ENCODE data around the gene NEK6. TPM values are rescaled to one million over a fixed set of nuclear protein-coding genes. Genes with fewer than 3 reads are reported as not detected.

Gene NEK6
- total RNA-seq, 1 donor from 2014 or later = 43.9 TPM

DNA sequence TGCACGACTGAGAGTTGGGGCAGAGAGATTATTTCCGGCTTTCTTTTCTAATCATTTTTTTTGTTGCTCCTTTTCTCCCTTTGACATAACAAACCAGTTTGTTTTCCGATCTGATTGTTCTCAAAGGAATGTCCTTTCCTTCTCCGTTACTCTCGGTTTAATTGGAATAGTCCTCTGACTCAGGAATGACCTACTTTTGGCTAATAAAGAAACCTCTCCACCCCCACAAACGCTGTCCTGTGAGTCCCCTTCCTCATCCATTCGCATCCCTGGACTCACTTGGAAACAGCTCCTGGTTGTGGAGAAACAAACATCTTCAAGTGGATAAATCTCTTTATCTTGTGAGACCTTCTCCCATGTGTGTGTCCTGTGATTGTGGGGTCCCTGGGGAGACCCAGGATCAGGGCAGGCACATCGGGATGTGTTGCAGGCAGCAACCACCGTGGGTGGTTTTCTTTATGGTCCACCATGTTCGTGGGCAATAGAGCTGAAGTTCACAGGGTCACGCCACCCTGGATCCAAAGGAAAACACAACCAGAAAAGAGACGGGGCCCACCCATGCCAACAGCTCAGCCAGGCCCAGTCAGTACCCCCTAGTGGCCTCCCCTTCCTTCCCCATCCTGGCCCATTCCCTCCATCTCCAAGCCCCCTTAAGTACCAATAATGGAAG is 45.2 kb upstream of the NEK6 start:
- TF ChIP-seq, protein P1, sequence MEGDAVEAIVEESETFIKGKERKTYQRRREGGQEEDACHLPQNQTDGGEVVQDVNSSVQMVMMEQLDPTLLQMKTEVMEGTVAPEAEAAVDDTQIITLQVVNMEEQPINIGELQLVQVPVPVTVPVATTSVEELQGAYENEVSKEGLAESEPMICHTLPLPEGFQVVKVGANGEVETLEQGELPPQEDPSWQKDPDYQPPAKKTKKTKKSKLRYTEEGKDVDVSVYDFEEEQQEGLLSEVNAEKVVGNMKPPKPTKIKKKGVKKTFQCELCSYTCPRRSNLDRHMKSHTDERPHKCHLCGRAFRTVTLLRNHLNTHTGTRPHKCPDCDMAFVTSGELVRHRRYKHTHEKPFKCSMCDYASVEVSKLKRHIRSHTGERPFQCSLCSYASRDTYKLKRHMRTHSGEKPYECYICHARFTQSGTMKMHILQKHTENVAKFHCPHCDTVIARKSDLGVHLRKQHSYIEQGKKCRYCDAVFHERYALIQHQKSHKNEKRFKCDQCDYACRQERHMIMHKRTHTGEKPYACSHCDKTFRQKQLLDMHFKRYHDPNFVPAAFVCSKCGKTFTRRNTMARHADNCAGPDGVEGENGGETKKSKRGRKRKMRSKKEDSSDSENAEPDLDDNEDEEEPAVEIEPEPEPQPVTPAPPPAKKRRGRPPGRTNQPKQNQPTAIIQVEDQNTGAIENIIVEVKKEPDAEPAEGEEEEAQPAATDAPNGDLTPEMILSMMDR (IDR thresholded peaks at IDR 0.05; ENCODE audit: unreplicated experiment) = no peak
- Mint-ChIP-seq H3K4me3 (ENCODE audit: unreplicated experiment) (no peak overlapping the region), H3K27ac (ENCODE audit: unreplicated experiment) (no peak overlapping the region), H3K27me3 (ENCODE audit: unreplicated experiment) (peaks cover 8% of the 10 kb centered on the region), H3K36me3 (ENCODE audit: low read depth, unreplicated experiment) (no peaks in the 10 kb centered on the region), H3K9me3 (ENCODE audit: unreplicated experiment) (no peaks in the 10 kb centered on the region), H3K4me1 (ENCODE audit: unreplicated experiment) (peaks cover 24% of the 10 kb centered on the region)
- no peak for DNase-seq (ENCODE audit: low spot score)

DNA sequence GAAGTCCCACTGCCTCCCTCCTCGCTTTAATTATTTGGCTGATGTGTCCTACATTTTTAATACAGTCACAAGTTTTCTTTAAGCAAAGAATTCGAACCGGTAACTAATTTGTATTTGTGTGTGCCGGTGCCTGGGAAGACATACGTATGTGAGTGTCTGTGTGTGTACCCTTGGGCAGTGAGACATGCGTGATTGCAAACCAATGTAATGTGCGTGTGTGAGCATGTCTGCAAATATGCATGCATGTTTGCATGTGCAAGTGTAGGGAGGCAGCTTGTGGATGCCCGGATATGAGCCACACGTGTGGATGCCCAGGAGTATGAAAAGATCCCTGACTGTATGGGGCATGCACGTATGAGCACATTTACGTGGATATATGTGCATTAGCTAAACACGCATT is 44.4 kb upstream of the NEK6 start:
- no peak overlapping the region for H3K4me3 Mint-ChIP-seq (ENCODE audit: unreplicated experiment)
- H3K27me3 Mint-ChIP-seq (ENCODE audit: unreplicated experiment) = peaks cover 8% of the 10 kb centered on the region
- no peak overlapping the region for H3K27ac Mint-ChIP-seq (ENCODE audit: unreplicated experiment)
- H3K36me3 Mint-ChIP-seq (ENCODE audit: low read depth, unreplicated experiment) = no peaks in the 10 kb centered on the region
- DNase-seq (ENCODE audit: low spot score) = no peak
- TF ChIP-seq, protein P1 (IDR thresholded peaks at IDR 0.05; ENCODE audit: unreplicated experiment) = no peak
- H3K9me3 Mint-ChIP-seq (ENCODE audit: unreplicated experiment) = no peaks in the 10 kb centered on the region
- peaks cover 24% of the 10 kb centered on the region for H3K4me1 Mint-ChIP-seq (ENCODE audit: unreplicated experiment)

DNA sequence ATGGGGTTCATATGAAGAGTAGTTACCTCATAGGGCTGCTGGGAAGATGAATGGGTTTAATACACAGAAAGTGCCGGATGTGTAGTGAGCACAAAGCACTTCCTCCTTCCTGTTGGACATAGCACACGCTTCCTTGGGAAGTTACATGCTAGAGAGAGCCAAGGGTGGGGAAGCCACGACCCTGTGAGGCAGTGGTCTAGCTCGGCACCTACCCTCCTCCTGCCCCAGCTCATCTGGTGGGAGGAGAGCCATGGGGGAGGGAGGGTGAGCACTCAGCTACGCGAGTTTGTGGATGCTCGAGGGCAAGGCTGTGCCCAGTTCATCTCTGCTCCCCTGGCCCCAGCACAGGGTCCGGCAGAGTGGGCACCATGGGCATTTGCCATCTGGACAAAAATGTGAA is 43.6 kb upstream of the NEK6 start:
- Mint-ChIP-seq H3K4me3 (ENCODE audit: unreplicated experiment) (no peak overlapping the region), H3K9me3 (ENCODE audit: unreplicated experiment) (no peaks in the 10 kb centered on the region), H3K36me3 (ENCODE audit: low read depth, unreplicated experiment) (no peaks in the 10 kb centered on the region), H3K27ac (ENCODE audit: unreplicated experiment) (no peak overlapping the region), H3K4me1 (ENCODE audit: unreplicated experiment) (peaks cover 24% of the 10 kb centered on the region), H3K27me3 (ENCODE audit: unreplicated experiment) (peaks cover 6% of the 10 kb centered on the region)
- DNase-seq (ENCODE audit: low spot score) = no peak
- TF ChIP-seq, protein P1 (IDR thresholded peaks at IDR 0.05; ENCODE audit: unreplicated experiment) = no peak

DNA sequence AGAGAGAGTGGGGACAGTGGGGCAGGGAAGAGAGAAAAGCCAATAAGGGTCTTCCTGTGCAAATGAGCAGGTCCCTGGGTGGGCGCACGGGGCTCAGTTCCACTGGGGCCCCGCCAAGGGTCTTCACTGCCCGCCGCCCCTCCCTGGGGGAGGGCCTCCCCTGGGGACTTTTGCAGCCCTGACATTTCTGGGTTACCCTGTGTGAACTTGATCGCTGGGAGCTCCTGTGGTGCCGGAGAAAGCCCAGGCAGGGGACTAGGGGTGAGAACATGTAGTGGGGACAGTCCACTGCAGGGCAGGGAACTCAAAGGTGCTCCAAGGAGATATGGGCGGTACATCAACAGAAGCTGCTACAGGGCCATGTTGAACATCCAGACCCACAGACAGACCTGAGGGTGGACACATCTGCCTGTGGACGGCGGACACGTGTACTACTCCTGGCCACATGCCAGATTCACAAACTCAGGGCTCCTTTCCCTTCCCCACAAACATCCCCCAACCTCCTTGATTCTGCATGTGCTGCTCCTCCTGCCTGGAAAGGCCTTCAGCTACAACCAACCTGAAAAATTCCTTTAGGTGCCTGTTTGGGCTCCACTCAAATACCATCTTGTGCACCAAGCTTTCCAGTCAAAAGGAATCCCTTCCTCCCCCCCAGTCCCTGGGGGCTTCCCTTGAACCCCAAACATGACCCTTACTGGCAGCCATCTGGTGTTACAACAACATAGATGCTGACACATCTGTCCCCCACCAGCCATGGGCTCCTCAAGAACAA is 43.0 kb upstream of the NEK6 start:
- no peak for DNase-seq (ENCODE audit: low spot score)
- Mint-ChIP-seq H3K9me3 (ENCODE audit: unreplicated experiment) (no peaks in the 10 kb centered on the region), H3K4me1 (ENCODE audit: unreplicated experiment) (peaks cover 24% of the 10 kb centered on the region), H3K27me3 (ENCODE audit: unreplicated experiment) (peaks cover 4% of the 10 kb centered on the region), H3K4me3 (ENCODE audit: unreplicated experiment) (no peak overlapping the region), H3K27ac (ENCODE audit: unreplicated experiment) (no peak overlapping the region), H3K36me3 (ENCODE audit: low read depth, unreplicated experiment) (no peaks in the 10 kb centered on the region)
- TF ChIP-seq, protein P1 (IDR thresholded peaks at IDR 0.05; ENCODE audit: unreplicated experiment) = no peak

DNA sequence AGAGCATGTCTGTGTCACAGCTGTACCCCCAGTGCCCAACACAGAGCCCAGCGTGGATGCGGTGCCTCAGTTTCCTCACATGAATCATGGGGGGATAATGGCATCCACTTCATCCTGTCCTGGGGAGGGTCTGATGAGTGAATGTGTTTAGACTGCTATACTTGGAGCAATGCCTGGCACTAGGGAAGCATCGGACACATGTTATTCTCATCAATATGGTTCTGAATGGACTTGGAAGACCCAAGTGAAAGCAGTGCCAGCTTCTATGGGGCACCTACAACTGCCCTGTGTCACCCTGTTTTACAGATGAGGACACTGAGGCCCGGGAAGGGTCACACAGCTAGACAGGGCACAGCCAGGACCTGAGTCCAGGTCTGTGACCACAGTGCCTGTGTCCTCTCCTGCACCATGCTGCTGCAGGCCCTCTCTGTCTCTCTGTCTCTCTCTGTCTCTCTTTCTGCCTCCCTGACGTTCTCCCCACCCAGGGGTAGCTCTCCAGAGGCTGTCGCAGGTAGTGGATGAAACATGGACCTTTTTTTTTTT is 42.3 kb upstream of the NEK6 start:
- TF ChIP-seq, protein P1 (IDR thresholded peaks at IDR 0.05; ENCODE audit: unreplicated experiment) = no peak
- H3K9me3 Mint-ChIP-seq (ENCODE audit: unreplicated experiment) = no peaks in the 10 kb centered on the region
- peaks cover 26% of the 10 kb centered on the region for H3K4me1 Mint-ChIP-seq (ENCODE audit: unreplicated experiment)
- no peak for DNase-seq (ENCODE audit: low spot score)
- H3K27me3 Mint-ChIP-seq (ENCODE audit: unreplicated experiment) = peaks cover 4% of the 10 kb centered on the region
- H3K36me3 Mint-ChIP-seq (ENCODE audit: low read depth, unreplicated experiment) = no peaks in the 10 kb centered on the region
- H3K4me3 Mint-ChIP-seq (ENCODE audit: unreplicated experiment) = no peak overlapping the region
- H3K27ac Mint-ChIP-seq (ENCODE audit: unreplicated experiment) = no peak overlapping the region
